Smooth muscle cell (in vitro differentiated cells): Measurements from ENCODE around the gene ILF3. TPM values are rescaled to one million over a fixed set of nuclear protein-coding genes. Genes with fewer than 3 reads are reported as not detected.

Source experiments
- DNase-seq: peaks from one replicate; lab custom pipeline; 2025; ENCODE audit not compliant: unreplicated experiment; lab: John Stamatoyannopoulos, UW
- H2AFZ ChIP-seq: fragments of 200-600 bp; sonication (generic); 2 replicates; pipeline ENCODE4 v1.6.0; 2016; ENCODE audit warnings: antibody characterized with exemption, low read depth, mild to moderate bottlenecking
- H3F3A ChIP-seq: fragments of 200-600 bp; sonication (generic); 2 replicates; pipeline ENCODE4 v1.6.0; 2017; ENCODE audit warnings: antibody characterized with exemption, low read depth
- H3K27ac ChIP-seq: fragments of 200-600 bp; sonication (generic); 2 replicates; pipeline ENCODE4 v1.5.1; 2016; ENCODE audit warnings: low read depth, mild to moderate bottlenecking
- H3K27me3 ChIP-seq: fragments of 200-600 bp; sonication (generic); 2 replicates; pipeline ENCODE4 v1.6.1; 2016; ENCODE audit warnings: low read depth, mild to moderate bottlenecking
- H3K36me3 ChIP-seq: fragments of 200-600 bp; sonication (generic); 2 replicates; pipeline ENCODE4 v1.5.1; 2016; ENCODE audit warnings: low read depth
- H3K4me1 ChIP-seq: fragments of 200-600 bp; sonication (generic); 2 replicates; pipeline ENCODE4 v1.5.1; 2016; ENCODE audit warnings: low read depth
- H3K4me2 ChIP-seq: fragments of 200-600 bp; sonication (generic); 2 replicates; pipeline ENCODE4 v1.6.0; 2016; ENCODE audit warnings: mild to moderate bottlenecking
- H3K4me3 ChIP-seq: fragments of 200-600 bp; sonication (generic); 2 replicates; pipeline ENCODE4 v1.5.1; 2016; ENCODE audit warnings: mild to moderate bottlenecking
- H3K79me2 ChIP-seq: fragments of 200-600 bp; sonication (generic); 2 replicates; pipeline ENCODE4 v1.6.0; 2016; ENCODE audit warnings: low read depth, mild to moderate bottlenecking
- H3K9ac ChIP-seq: fragments of 200-600 bp; sonication (generic); 2 replicates; pipeline ENCODE4 v1.6.0; 2016; ENCODE audit warnings: low read depth
- H3K9me3 ChIP-seq: fragments of 200-600 bp; sonication (generic); replicated peaks from 2 replicates; pipeline ENCODE4 v1.5.1; 2016; ENCODE audit warnings: low read depth
- H4K20me1 ChIP-seq: fragments of 200-600 bp; sonication (generic); 2 replicates; pipeline ENCODE4 v1.6.0; 2016; ENCODE audit warnings: low read depth
- WGBS: methylation state at CpG from one replicate; pipeline ENCODE4 v1.1.7; 2016; ENCODE audit warnings: low lambda C conversion rate; 5-methylcytosine and 5-hydroxymethylcytosine counted together
- polyA plus RNA-seq: library from polyadenylated mRNA; unstranded; fragments of >200 nt; fragmentation: Nextera tagmentation; extraction: Ambion mirVana; gene quantifications from 2 replicates; pipeline ENCODE4 v1.2.1, GENCODE V29; 2016
- total RNA-seq: library from RNA; depleted of rRNA; stranded (reverse); fragments of >200 nt; gene quantifications from 2 replicates; pipeline ENCODE4 v1.2.3, GENCODE V29; 2014
- TF ChIP-seq, protein P1 (sequence below): fragments of 200-600 bp; sonication (generic); IDR thresholded peaks from 2 replicates; pipeline ENCODE4 v1.5.1; 2017; ENCODE audit warnings: borderline replicate concordance, mild to moderate bottlenecking, antibody characterized with exemption; ENCODE audit not compliant: insufficient read depth, poor library complexity, severe bottlenecking

Gene ILF3
- total and polyA plus RNA-seq, 2 experiments from 2014 or later: 78.0 to 108 TPM

GRCh38 chr19:10653482-10653731, 739 bp upstream of the ILF3 start:
- peaks cover 22% of the 10 kb centered on the region for H3K4me1 ChIP-seq
- TF ChIP-seq, protein P1, sequence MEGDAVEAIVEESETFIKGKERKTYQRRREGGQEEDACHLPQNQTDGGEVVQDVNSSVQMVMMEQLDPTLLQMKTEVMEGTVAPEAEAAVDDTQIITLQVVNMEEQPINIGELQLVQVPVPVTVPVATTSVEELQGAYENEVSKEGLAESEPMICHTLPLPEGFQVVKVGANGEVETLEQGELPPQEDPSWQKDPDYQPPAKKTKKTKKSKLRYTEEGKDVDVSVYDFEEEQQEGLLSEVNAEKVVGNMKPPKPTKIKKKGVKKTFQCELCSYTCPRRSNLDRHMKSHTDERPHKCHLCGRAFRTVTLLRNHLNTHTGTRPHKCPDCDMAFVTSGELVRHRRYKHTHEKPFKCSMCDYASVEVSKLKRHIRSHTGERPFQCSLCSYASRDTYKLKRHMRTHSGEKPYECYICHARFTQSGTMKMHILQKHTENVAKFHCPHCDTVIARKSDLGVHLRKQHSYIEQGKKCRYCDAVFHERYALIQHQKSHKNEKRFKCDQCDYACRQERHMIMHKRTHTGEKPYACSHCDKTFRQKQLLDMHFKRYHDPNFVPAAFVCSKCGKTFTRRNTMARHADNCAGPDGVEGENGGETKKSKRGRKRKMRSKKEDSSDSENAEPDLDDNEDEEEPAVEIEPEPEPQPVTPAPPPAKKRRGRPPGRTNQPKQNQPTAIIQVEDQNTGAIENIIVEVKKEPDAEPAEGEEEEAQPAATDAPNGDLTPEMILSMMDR: no peak
- WGBS: 1% methylated on average over 18 of the region's 18 CpGs
- H3K27me3 ChIP-seq: no peaks in the 10 kb centered on the region
- H4K20me1 ChIP-seq: peaks cover 37% of the 10 kb centered on the region
- no peaks in the 10 kb centered on the region for H3K9me3 ChIP-seq
- peak overlapping the region; percentile 26 for H2AFZ ChIP-seq
- peaks cover 10% of the 10 kb centered on the region for H3F3A ChIP-seq
- H3K4me2 ChIP-seq: peak overlapping the region; percentile 87
- peaks cover 41% of the 10 kb centered on the region for H3K79me2 ChIP-seq
- H3K36me3 ChIP-seq: no peaks in the 10 kb centered on the region
- peak overlapping the region; percentile 95 for H3K9ac ChIP-seq
- no peak for DNase-seq
- H3K27ac ChIP-seq: peak overlapping the region; percentile 95
- H3K4me3 ChIP-seq: peak overlapping the region; percentile 68

DNA sequence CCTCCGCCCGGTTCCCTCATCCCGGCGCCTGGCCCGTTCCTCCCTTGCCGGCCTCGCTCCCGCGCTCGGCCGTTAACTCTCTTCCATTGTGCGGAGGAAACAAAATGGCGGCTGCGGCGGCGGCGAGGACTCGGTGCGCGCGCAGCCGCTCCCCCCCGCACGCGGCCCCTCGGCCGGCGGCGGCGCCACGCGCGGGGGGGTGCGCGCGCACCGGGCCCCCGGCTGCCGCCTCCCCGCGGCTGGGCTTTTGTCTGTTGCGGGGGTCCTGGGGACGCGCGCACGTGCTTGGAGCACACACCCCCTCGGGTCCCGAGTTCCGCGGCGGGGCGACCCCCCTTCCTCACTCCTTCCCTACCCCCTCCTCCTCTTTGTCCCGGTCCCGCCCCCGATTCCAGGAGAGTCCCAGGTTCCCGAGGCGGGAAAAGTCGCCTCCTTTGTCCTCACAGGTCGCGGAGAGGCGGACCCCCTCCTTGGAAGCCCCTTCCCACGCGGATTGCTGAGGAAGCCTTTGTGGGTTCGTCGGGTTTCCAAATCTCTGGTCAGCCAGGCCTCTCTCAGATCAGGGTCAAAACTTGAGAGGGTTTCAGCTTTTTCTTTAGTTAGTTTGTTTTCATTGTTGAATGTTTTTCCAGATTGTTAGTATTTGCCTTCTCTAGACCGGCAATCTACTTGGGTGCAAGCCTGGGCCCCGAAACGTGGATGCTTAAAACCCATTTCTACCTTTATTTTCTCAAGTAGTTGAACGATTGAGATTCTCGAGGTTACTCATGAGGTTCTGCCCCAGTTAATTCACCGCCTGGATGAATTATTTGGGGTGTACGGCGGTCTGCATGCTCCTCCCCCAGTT, 687 bp downstream of the ILF3 start:
- peak overlapping the region; percentile 82 for H3K4me2 ChIP-seq
- H3K27me3 ChIP-seq: no peaks in the 10 kb centered on the region
- peaks cover 24% of the 10 kb centered on the region for H3K4me1 ChIP-seq
- peaks cover 56% of the 10 kb centered on the region for H3K79me2 ChIP-seq
- H3K9me3 ChIP-seq: no peaks in the 10 kb centered on the region
- no peaks in the 10 kb centered on the region for H3K36me3 ChIP-seq
- under 1% methylated on average over 70 of the region's 73 CpGs for WGBS
- H3K9ac ChIP-seq: peak overlapping the region; percentile 99
- peak; percentile 73 for DNase-seq
- no peak overlapping the region for H2AFZ ChIP-seq
- TF ChIP-seq, protein P1: no peak
- H3F3A ChIP-seq: peaks cover 10% of the 10 kb centered on the region
- H3K4me3 ChIP-seq: peak overlapping the region; percentile 99
- H3K27ac ChIP-seq: peak overlapping the region; percentile 99
- H4K20me1 ChIP-seq: peaks cover 52% of the 10 kb centered on the region

- H3K4me3 ChIP-seq: peak overlapping the region; percentile 99
- peaks cover 64% of the 10 kb centered on the region for H3K79me2 ChIP-seq
- TF ChIP-seq, protein P1: no peak
- H3K4me2 ChIP-seq: peak overlapping the region; percentile 82
- no peaks in the 10 kb centered on the region for H3K36me3 ChIP-seq
- H3K27me3 ChIP-seq: no peaks in the 10 kb centered on the region
- H4K20me1 ChIP-seq: peaks cover 60% of the 10 kb centered on the region
- H3K9ac ChIP-seq: peak overlapping the region; percentile 99
- DNase-seq: peak; percentile 2
- no peak overlapping the region for H2AFZ ChIP-seq
- peaks cover 24% of the 10 kb centered on the region for H3K4me1 ChIP-seq
- H3F3A ChIP-seq: peaks cover 10% of the 10 kb centered on the region
- 1% methylated on average over 16 of the region's 16 CpGs for WGBS
- peak overlapping the region; percentile 82 for H3K27ac ChIP-seq
- no peaks in the 10 kb centered on the region for H3K9me3 ChIP-seq
Measured at GRCh38 chr19:10655457-10656312, 1.5 kb downstream of the ILF3 start.
